ENCODE results near the gene VMO1. TPM values are rescaled to one million over a fixed set of nuclear protein-coding genes. Genes with fewer than 3 reads are reported as not detected.

VMO1 gene
- total RNA-seq, 1 experiment from 2014 or later = not detected

DNA sequence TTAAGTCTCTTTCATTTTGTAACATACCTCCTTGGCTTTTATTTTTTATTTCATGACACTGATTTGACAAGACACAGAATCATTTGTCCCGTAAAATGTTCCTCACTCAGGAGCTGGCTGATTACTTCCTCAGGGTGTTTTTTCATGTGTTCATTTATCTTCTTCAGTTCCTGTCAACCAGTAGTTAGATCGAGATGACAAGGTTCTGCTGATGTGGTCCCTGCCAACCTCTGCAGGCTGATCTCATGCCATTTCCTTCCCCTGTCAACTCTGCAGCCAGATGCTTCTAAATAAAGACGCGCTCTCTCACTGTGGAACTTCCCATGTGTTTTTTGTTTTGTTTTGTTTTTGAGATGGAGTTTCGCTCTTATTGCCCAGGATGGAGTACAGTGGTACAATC lies 38.3 kb downstream of the VMO1 start:
- Histone ChIP-seq H3K4me1 (ENCODE audit: insufficient read depth, low read length) (no peaks in the 10 kb centered on the region), H4K20me1 (ENCODE audit: control insufficient read depth, insufficient read depth, insufficient read length) (no peaks in the 10 kb centered on the region), H3K79me2 (ENCODE audit: insufficient read depth, low read length) (no peaks in the 10 kb centered on the region), H2BK20ac (ENCODE audit: low read depth, low read length, poor library complexity, severe bottlenecking) (no peak overlapping the region), H3K18ac (ENCODE audit: insufficient read length, low read depth, low read length) (no peak overlapping the region), H4K91ac (ENCODE audit: insufficient read length, low read depth, low read length) (no peak overlapping the region), H3T11ph (ENCODE audit: low read length) (no peak overlapping the region), H4K8ac (replicated peaks; ENCODE audit: insufficient read length, low read depth, low read length) (no peak overlapping the region), H2BK5ac (ENCODE audit: insufficient read length, low read length) (no peak overlapping the region), H3K23ac (ENCODE audit: insufficient read length, low read depth, low read length) (no peak overlapping the region), H2AK5ac (ENCODE audit: insufficient read length, low read length) (no peak overlapping the region), H3K4me2 (ENCODE audit: insufficient read depth, insufficient read length, low read length) (no peak overlapping the region), H2BK12ac (ENCODE audit: insufficient read length, low read depth, low read length) (no peak overlapping the region), H3K56ac (ENCODE audit: insufficient read length, low read depth, low read length) (no peak overlapping the region), H2AFZ (ENCODE audit: low read length) (no peak overlapping the region), H3K9ac (ENCODE audit: extremely low read depth, insufficient read length, low read length) (no peak overlapping the region), H3K9me3 (ENCODE audit: control insufficient read depth, low read depth, low read length) (no peaks in the 10 kb centered on the region), H3K23me2 (ENCODE audit: insufficient read length, low read depth, low read length, poor library complexity, severe bottlenecking) (no peaks in the 10 kb centered on the region), H2BK15ac (ENCODE audit: low read depth, low read length) (no peak overlapping the region), H3K27ac (ENCODE audit: insufficient read length, low read depth, low read length) (no peak overlapping the region), H3K4ac (ENCODE audit: low read depth, low read length) (no peak overlapping the region), H3K27me3 (ENCODE audit: insufficient read depth, low read length) (no peaks in the 10 kb centered on the region; the same call in 1 of the 2 replicates), H3K79me1 (ENCODE audit: insufficient read depth, low read depth, low read length, poor library complexity, severe bottlenecking) (no peaks in the 10 kb centered on the region), H4K5ac (ENCODE audit: insufficient read length, low read depth, low read length) (no peak overlapping the region), H3K14ac (ENCODE audit: insufficient read depth, low read length) (no peak overlapping the region), H2BK120ac (ENCODE audit: low read depth, low read length, poor library complexity, severe bottlenecking) (no peak overlapping the region)
- no peak overlapping the region; a peak in 1 of 5 replicates for H3K4me3 Mint-ChIP-seq
- TF ChIP-seq, protein P1, sequence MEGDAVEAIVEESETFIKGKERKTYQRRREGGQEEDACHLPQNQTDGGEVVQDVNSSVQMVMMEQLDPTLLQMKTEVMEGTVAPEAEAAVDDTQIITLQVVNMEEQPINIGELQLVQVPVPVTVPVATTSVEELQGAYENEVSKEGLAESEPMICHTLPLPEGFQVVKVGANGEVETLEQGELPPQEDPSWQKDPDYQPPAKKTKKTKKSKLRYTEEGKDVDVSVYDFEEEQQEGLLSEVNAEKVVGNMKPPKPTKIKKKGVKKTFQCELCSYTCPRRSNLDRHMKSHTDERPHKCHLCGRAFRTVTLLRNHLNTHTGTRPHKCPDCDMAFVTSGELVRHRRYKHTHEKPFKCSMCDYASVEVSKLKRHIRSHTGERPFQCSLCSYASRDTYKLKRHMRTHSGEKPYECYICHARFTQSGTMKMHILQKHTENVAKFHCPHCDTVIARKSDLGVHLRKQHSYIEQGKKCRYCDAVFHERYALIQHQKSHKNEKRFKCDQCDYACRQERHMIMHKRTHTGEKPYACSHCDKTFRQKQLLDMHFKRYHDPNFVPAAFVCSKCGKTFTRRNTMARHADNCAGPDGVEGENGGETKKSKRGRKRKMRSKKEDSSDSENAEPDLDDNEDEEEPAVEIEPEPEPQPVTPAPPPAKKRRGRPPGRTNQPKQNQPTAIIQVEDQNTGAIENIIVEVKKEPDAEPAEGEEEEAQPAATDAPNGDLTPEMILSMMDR (conservative IDR thresholded peaks at IDR 0.05) = no peak
- H3K27me3 Mint-ChIP-seq (ENCODE audit: low read depth) = peaks cover 68% of the 10 kb centered on the region
- no peak for DNase-seq
- H3K9me3 Mint-ChIP-seq = no peaks in the 10 kb centered on the region
- H3K4me1 Mint-ChIP-seq = peaks cover 20 to 21% of the 10 kb centered on the region in 2 experiments
- no CpG with 5 or more reads among the region's 5 CpGs for WGBS (ENCODE audit: extremely low coverage, insufficient read length, low lambda C conversion rate)
- H3K36me3 Mint-ChIP-seq (ENCODE audit: insufficient read depth in 1 of 3, low read depth in 3 of 3) = no peaks in the 10 kb centered on the region
- H3K27ac Mint-ChIP-seq = no peak overlapping the region
